GM10248 (cell line): ENCODE measurements around the gene PARP2.

Experiments
- CTCF ChIA-PET: fragments of 300-600 bp; sonication (Branson Sonifier 250); formaldehyde crosslinking; extraction: SDS; loops from one replicate; lab custom pipeline; 2021; ENCODE audit warnings: antibody characterized with exemption; lab: Yijun Ruan, JAX
- POLR2A ChIA-PET: fragments of 350-650 bp; sonication (Branson Sonifier 250); formaldehyde crosslinking; extraction: SDS; loops from one replicate; lab custom pipeline; 2020; ENCODE audit warnings: antibody characterized with exemption; lab: Yijun Ruan, JAX
- DNase-seq: peaks from one replicate; pipeline ENCODE4 v3.0.0; 2012; ENCODE audit errors: extremely low spot score
- TF ChIP-seq, protein P1 (sequence below): IDR thresholded peaks from 2 replicates; pipeline ENCODE4 v1.5.1; 2012; ENCODE audit warnings: mild to moderate bottlenecking, low read depth; ENCODE audit errors: extremely low read depth, missing control alignments, control extremely low read depth

The PARP2 gene

DNA sequence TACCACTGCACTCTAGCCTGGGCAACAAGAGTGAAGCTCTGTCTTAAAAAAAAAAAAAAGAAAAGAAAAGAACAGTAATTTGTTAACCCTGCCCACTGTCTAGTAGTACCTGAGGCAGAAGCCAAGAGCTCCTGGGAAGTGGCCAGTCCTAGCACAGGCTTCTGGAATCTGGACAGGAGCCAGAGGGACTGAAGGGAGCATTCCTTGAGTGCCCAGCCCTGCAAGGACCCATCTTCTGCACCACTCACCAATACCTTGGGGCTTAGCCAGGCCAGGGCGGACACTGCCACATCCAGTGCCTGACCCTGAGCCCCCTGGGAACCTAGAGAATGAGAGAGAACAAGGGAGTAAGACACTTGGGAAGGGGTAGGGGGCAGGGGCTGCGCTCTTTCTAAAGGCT is 33.7 kb downstream of the PARP2 start:
- ChIA-PET CTCF (interaction anchor here (2.2 kb wide), 1 partner anchor 13 kb away, joined by 6 read pairs; no protein-coding TSS in a partner anchor), POLR2A (interaction anchor here (0.7 kb wide), 1 partner anchor 30 kb away, joined by 3 read pairs; no protein-coding TSS in a partner anchor)
- DNase-seq = no peak
- TF ChIP-seq, protein P1, sequence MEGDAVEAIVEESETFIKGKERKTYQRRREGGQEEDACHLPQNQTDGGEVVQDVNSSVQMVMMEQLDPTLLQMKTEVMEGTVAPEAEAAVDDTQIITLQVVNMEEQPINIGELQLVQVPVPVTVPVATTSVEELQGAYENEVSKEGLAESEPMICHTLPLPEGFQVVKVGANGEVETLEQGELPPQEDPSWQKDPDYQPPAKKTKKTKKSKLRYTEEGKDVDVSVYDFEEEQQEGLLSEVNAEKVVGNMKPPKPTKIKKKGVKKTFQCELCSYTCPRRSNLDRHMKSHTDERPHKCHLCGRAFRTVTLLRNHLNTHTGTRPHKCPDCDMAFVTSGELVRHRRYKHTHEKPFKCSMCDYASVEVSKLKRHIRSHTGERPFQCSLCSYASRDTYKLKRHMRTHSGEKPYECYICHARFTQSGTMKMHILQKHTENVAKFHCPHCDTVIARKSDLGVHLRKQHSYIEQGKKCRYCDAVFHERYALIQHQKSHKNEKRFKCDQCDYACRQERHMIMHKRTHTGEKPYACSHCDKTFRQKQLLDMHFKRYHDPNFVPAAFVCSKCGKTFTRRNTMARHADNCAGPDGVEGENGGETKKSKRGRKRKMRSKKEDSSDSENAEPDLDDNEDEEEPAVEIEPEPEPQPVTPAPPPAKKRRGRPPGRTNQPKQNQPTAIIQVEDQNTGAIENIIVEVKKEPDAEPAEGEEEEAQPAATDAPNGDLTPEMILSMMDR = no peak

DNA sequence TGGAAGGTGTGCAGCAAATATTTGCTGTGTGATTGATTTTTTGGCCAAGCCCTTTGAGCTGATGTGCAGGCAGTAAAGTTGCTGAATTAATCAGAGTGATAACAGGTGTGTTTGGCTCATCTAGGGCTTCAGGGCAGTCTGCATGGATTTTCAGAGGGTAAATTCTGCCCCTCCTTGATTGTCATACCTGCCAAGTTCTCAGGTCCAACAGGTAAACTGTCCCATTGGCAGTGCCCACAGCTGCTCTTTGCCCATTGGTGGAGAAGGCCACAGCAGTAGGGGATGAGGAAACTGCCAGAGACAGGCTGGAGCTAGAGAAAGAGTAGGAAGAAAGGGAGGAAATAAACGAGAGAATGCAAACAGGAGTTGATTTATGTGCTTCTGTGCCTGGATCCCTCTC is 36.3 kb downstream of the PARP2 start:
- DNase-seq = no peak
- POLR2A ChIA-PET = interaction anchor here (0.5 kb wide), 1 partner anchor 58 kb away, joined by 3 read pairs; no protein-coding TSS in a partner anchor
- TF ChIP-seq, protein P1 = no peak
- CTCF ChIA-PET = interaction anchor here (4.8 kb wide), 1 partner anchor 36 kb away, joined by 15 read pairs; no protein-coding TSS in a partner anchor

GRCh38 chr14:20380681-20381080 is 37.2 kb downstream of the PARP2 start:
- ChIA-PET POLR2A (no interaction called here), CTCF (interaction anchor here (1.2 to 4.8 kb wide), 4 partner anchors 12 to 53 kb away, joined by 3 to 15 read pairs (median 4); no protein-coding TSS in a partner anchor)
- TF ChIP-seq, protein P1 = no peak

GRCh38 chr14:20381341-20381740 is 37.9 kb downstream of the PARP2 start:
- DNase-seq = no peak
- CTCF ChIA-PET = interaction anchor here (1.0 to 4.8 kb wide), 6 partner anchors 10 to 54 kb away, joined by 3 to 15 read pairs (median 3); no protein-coding TSS in a partner anchor
- TF ChIP-seq, protein P1 = no peak
- POLR2A ChIA-PET = no interaction called here

More at GRCh38 chr14:20380681-20381080, 37.2 kb downstream of the PARP2 start:
- no peak for DNase-seq

DNA sequence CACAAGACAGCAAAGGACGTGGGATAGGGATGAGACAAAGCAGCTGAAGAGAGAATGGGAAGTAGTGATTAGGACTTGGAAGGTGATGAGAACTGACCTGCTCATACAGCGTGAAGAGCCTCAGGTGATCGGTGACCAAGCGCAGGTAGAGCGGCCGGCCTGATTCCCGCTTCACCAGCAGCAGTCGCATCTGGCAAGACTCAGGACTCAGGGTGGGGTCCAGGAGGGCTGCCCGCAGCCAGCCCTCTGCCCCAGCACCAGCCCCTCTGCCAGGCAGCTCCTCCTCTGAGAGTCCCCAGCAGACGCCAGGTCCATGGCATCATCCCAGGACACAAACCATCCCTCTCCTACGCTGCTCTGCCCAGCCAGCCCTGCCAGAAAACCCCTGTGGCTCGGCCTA is 39.1 kb downstream of the PARP2 start:
- ChIA-PET CTCF (interaction anchor here (1.0 to 4.8 kb wide), 2 partner anchors 22 to 33 kb away, joined by 3 to 15 read pairs; no protein-coding TSS in a partner anchor), POLR2A (no interaction called here)
- no peak for DNase-seq
- TF ChIP-seq, protein P1 = no peak

DNA sequence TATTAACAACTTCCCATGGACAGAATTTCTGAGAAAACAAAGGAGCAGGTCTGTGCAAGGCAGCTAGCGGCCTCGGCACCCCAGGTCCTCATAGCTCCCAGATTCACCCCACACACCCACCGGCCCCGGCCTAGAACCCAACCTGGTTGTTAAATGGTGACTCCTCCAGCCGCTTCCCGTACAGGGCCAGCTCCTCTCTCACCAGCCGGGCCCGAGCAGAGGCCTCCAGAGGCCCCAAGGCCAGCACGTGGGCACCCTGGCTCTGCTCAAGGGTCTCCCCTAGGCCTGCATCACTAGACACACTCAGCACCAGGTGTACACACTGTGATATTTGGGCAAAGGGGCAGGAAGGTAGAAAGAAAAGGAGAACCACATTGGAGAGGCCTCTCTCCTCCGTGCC is 39.6 kb downstream of the PARP2 start:
- no peak for DNase-seq
- POLR2A ChIA-PET = no interaction called here
- CTCF ChIA-PET = interaction anchor here (4.8 kb wide), 1 partner anchor 32 kb away, joined by 15 read pairs; no protein-coding TSS in a partner anchor
- TF ChIP-seq, protein P1 = no peak

GRCh38 chr14:20383636-20384035 is 40.2 kb downstream of the PARP2 start:
- POLR2A ChIA-PET = no interaction called here
- CTCF ChIA-PET = interaction anchor here (1.0 to 4.8 kb wide), 6 partner anchors 9 to 226 kb away, joined by 3 to 15 read pairs (median 6); no protein-coding TSS in a partner anchor
- TF ChIP-seq, protein P1 = no peak
- no peak for DNase-seq
